ENCODE measurements around the gene GNA14. TPM values are rescaled to one million over a fixed set of nuclear protein-coding genes. Genes with fewer than 3 reads are reported as not detected.
"Not testable (repeated sequence)": the region's sequence is repeated elsewhere in the genome, so short reads cannot be mapped to it uniquely, and the experiment has no call there.

GNA14 gene
- total RNA-seq, 1 donor from 2014 or later = 15.6 TPM

GRCh38 chr9:77451507-77451906 lies 196.6 kb downstream of the GNA14 start:
- no peak for TF ChIP-seq CTCF (IDR thresholded peaks at IDR 0.05)
- intact Hi-C loops (cut with DNase I) = no loop called here
- H3K4me3 ChIP-seq = no peak overlapping the region
- DNase-seq (no peak), ATAC-seq (no peak)
- H3K27me3 ChIP-seq (ENCODE audit: low read depth) = no peaks in the 10 kb centered on the region
- no peaks in the 10 kb centered on the region for H3K36me3 ChIP-seq
- H3K27ac ChIP-seq = no peak overlapping the region
- no peaks in the 10 kb centered on the region for H3K4me1 ChIP-seq
- no peaks in the 10 kb centered on the region for H3K9me3 ChIP-seq

- no peaks in the 10 kb centered on the region for H3K36me3 ChIP-seq
- ATAC-seq = no peak
- no peaks in the 10 kb centered on the region for H3K4me1 ChIP-seq
- DNase-seq = no peak
- intact Hi-C loops (cut with DNase I) = no loop called here
- no peaks in the 10 kb centered on the region for H3K27me3 ChIP-seq (ENCODE audit: low read depth)
- H3K9me3 ChIP-seq = no peaks in the 10 kb centered on the region
- H3K27ac ChIP-seq = no peak overlapping the region
- TF ChIP-seq CTCF (IDR thresholded peaks at IDR 0.05) = no peak
- H3K4me3 ChIP-seq = no peak overlapping the region
Measured at GRCh38 chr9:77450085-77450475, 198.0 kb downstream of the GNA14 start.

DNA sequence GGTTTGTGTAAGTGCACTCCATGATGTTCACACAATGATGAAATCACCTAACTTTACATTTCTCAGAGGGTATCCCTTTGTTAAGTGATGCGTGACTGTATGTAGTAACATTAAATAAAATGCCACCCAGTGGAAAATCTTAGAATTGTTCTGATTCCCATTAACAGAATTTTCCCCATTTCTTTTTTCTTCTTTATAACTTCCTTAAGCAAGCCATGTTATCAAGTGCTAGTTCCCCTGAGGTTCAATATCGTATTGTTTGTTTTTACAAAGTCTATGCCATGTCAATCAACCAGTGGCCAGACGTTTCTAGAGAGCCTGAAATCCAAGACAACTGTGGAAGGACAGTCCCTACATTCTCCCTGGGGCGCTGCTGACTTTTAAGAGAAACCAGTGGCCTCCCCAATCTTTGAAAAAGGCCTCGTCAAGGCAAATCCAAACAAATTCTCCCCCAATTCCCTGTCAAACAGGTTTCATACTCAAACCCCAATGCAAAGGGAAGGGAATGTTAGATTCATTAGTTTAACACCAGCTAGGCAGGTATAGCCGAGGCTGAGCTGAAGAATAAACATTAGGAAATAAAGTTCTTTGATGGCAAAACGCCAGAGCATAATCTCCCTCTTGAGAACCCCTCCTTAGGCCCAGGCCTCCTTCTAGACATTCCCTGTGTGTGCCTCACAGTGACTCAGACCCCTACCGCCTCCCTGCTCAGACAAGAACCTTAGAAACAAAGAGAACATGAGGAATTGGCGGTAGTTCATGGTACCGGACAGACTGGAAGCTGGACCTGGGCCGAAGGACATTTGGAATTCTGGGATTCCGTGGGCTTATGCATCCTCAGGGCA lies 198.7 kb downstream of the GNA14 start:
- Histone ChIP-seq H3K4me1 (no peaks in the 10 kb centered on the region), H3K36me3 (no peaks in the 10 kb centered on the region), H3K27me3 (ENCODE audit: low read depth) (no peaks in the 10 kb centered on the region), H3K27ac (no peak overlapping the region), H3K9me3 (no peaks in the 10 kb centered on the region), H3K4me3 (no peak overlapping the region)
- intact Hi-C loops (cut with DNase I) = no loop called here
- peak; percentile 84 to 92 for ATAC-seq
- no peak for DNase-seq
- no peak for TF ChIP-seq CTCF (IDR thresholded peaks at IDR 0.05)

DNA sequence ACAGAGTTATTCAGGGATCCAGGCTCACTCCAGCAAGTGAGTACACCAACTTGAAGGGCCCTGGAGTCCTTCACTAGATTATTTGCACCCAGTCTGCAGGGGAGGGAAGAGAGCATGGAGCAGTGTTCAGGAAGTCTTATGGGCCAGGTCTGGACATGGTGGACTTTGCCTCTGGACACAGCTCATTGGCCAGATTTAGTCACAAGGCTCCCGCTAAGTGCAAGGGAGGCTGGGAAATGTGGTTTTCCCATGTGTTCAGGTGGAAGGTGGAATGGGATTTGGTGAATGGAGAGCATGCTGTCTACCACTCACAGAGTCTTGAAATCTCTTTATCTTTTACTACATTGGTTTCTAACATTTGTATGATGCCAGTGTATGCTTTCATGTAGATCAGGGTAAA lies 200.5 kb downstream of the GNA14 start:
- Histone ChIP-seq H3K4me1 (no peaks in the 10 kb centered on the region), H3K27me3 (ENCODE audit: low read depth) (no peaks in the 10 kb centered on the region), H3K4me3 (no peak overlapping the region), H3K36me3 (no peaks in the 10 kb centered on the region), H3K27ac (no peak overlapping the region), H3K9me3 (no peaks in the 10 kb centered on the region)
- no peak for DNase-seq
- ATAC-seq = no peak
- intact Hi-C loops (cut with DNase I) = no loop called here
- TF ChIP-seq CTCF (IDR thresholded peaks at IDR 0.05) = no peak

- Histone ChIP-seq H3K4me3 (no peak overlapping the region), H3K36me3 (no peaks in the 10 kb centered on the region), H3K27me3 (ENCODE audit: low read depth) (no peaks in the 10 kb centered on the region), H3K9me3 (no peaks in the 10 kb centered on the region), H3K27ac (no peak overlapping the region), H3K4me1 (no peaks in the 10 kb centered on the region)
- DNase-seq (no peak), ATAC-seq (no peak)
- intact Hi-C loops (cut with DNase I) = no loop called here
- TF ChIP-seq CTCF (IDR thresholded peaks at IDR 0.05) = no peak
Measured at GRCh38 chr9:77442436-77442835, 205.7 kb downstream of the GNA14 start.

DNA sequence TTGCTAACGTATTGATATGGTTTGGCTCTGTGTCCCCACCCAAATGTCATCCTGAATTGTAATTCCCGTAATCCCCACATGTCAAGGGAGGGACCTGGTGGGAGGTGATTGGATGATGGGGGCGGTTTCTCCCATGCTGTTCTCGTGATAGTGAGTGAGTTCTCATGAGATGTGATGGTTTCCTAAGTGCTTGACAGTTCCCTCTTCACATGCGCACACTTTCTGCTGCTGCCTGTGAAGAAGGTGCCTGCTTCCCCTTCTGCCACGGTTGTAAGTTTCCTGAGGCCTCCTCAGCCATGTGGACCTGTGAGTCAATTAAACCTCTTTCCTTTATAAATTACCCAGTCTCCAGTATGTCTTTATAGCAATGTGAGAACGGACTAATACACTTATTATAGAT lies 207.0 kb downstream of the GNA14 start:
- H3K9me3 ChIP-seq; intact Hi-C loops (cut with DNase I); ATAC-seq; DNase-seq; H3K27ac ChIP-seq; H3K4me1 ChIP-seq; H3K27me3 ChIP-seq (ENCODE audit: low read depth); H3K36me3 ChIP-seq; H3K4me3 ChIP-seq: not testable (repeated sequence)
